NOMO-1 (cell line): ENCODE measurements around the gene MARS2.
A peak's percentile ranks its signal among the peaks of the same experiment; 100 is the strongest.
"Not testable (repeated sequence)": the region's sequence is repeated elsewhere in the genome, so short reads cannot be mapped to it uniquely, and the experiment has no call there.

Experiments used
- DNase-seq, 2 experiments: peaks; one replicate each; lab custom pipeline; 2025; ENCODE audit not compliant: unreplicated experiment in 2 of 2; lab: John Stamatoyannopoulos, UW

Gene MARS2

GRCh38 chr2:197705121-197705911, at the start of gene MARS2:
Gene MARS2, plus strand, starts transcription at chr2:197705369. Its CDS starts 37 bp downstream, at chr2:197705406.
- DNase-seq = peak; percentile 88 to 91

- no peak for DNase-seq
Measured at GRCh38 chr2:197657562-197657961, 47.6 kb upstream of the MARS2 start.

- no peak for DNase-seq
Measured at GRCh38 chr2:197661626-197662025, 43.5 kb upstream of the MARS2 start.

GRCh38 chr2:197666277-197666676, 38.9 kb upstream of the MARS2 start:
- no peak for DNase-seq

GRCh38 chr2:197668296-197668695, 36.9 kb upstream of the MARS2 start:
- no peak for DNase-seq

- DNase-seq = no peak
Measured at GRCh38 chr2:197669077-197669476, 36.1 kb upstream of the MARS2 start.

GRCh38 chr2:197672371-197672893, 32.7 kb upstream of the MARS2 start:
- no peak for DNase-seq

GRCh38 chr2:197673106-197673505, 32.1 kb upstream of the MARS2 start:
- no peak for DNase-seq

- DNase-seq = no peak
Measured at GRCh38 chr2:197673606-197674005, 31.6 kb upstream of the MARS2 start.

GRCh38 chr2:197674060-197674459, 31.1 kb upstream of the MARS2 start:
- DNase-seq = no peak

- DNase-seq = no peak
Measured at GRCh38 chr2:197674591-197674990, 30.6 kb upstream of the MARS2 start.

GRCh38 chr2:197675246-197675645, 29.9 kb upstream of the MARS2 start, which contains the start of gene RFTN2:
Gene RFTN2, minus strand, starts transcription at chr2:197675587. Its CDS starts 129 bp downstream, at chr2:197675458.
- DNase-seq = no peak

GRCh38 chr2:197675711-197676188, 29.4 kb upstream of the MARS2 start:
- DNase-seq = no peak

- no peak for DNase-seq
Measured at GRCh38 chr2:197677056-197677455, 28.1 kb upstream of the MARS2 start.

GRCh38 chr2:197677483-197677882, 27.7 kb upstream of the MARS2 start:
- no peak for DNase-seq

GRCh38 chr2:197695206-197695605, 10.0 kb upstream of the MARS2 start:
- not testable (repeated sequence) for DNase-seq

GRCh38 chr2:197695971-197696370, 9.2 kb upstream of the MARS2 start:
- not testable (repeated sequence) for DNase-seq

GRCh38 chr2:197696571-197696970, 8.6 kb upstream of the MARS2 start:
- DNase-seq = not testable (repeated sequence)

- DNase-seq = not testable (repeated sequence)
Measured at GRCh38 chr2:197699724-197700123, 5.4 kb upstream of the MARS2 start.

- DNase-seq = no peak
Measured at GRCh38 chr2:197700960-197701359, 4.2 kb upstream of the MARS2 start.

GRCh38 chr2:197704434-197705120, 592 bp upstream of the MARS2 start:
- DNase-seq = peak in 1 of 2 experiments; percentile 76
